ENCODE measurements around the gene TRIP12. TPM values are rescaled to one million over a fixed set of nuclear protein-coding genes. Genes with fewer than 3 reads are reported as not detected.
"Not testable (repeated sequence)": the region's sequence is repeated elsewhere in the genome, so short reads cannot be mapped to it uniquely, and the experiment has no call there.

The TRIP12 gene
- total RNA-seq, 4 donors from 2014 or later = 112 to 156 (median 129) TPM

DNA sequence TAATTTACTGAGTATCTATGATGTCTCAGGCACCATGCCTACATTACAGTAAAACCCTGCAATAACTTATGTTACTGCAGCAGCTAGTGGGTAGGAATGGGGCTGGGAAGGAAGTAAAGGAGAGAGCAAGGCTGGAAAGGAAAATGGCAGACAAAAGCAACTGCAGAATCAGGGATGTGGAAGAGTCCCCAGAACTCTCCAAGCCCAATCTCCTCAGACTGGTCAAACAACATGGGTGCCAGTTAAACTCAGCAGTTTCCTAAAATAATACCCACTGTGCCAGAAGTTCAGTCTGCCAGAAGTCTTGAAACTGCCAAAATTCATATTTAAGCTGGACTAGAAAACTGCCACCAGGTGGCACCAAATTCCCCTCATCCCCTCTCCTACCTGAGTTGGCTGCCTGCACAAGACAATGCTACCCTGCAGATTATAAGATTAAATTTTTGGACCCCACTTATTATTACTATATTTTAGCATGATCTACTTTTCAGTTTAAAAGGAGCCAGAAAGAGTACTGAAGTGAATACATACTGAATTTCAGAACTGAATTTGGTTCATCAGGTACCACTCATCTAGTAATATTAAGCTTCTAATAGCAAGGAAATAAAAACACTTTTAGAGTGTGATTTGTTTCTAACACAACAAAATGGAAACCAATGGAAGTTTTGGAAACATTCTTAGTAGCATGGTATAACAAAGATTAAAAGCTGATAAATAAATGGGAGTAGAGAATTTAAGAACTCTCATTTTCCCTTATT lies 120.6 kb downstream of the TRIP12 start:
- DNase-seq (ENCODE audit: low spot score in 2 of 2) = peak; percentile 37 to 86
- no peak overlapping the region for H3K4me3 ChIP-seq (ENCODE audit: low read depth, poor library complexity, severe bottlenecking)
- intact Hi-C loops (cut with DNase I; ENCODE audit: low total_unique reads) = no loop called here
- TF ChIP-seq, protein P1, sequence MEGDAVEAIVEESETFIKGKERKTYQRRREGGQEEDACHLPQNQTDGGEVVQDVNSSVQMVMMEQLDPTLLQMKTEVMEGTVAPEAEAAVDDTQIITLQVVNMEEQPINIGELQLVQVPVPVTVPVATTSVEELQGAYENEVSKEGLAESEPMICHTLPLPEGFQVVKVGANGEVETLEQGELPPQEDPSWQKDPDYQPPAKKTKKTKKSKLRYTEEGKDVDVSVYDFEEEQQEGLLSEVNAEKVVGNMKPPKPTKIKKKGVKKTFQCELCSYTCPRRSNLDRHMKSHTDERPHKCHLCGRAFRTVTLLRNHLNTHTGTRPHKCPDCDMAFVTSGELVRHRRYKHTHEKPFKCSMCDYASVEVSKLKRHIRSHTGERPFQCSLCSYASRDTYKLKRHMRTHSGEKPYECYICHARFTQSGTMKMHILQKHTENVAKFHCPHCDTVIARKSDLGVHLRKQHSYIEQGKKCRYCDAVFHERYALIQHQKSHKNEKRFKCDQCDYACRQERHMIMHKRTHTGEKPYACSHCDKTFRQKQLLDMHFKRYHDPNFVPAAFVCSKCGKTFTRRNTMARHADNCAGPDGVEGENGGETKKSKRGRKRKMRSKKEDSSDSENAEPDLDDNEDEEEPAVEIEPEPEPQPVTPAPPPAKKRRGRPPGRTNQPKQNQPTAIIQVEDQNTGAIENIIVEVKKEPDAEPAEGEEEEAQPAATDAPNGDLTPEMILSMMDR (IDR thresholded peaks at IDR 0.05) = no peak
- TF ChIP-seq POLR2A (IDR thresholded peaks at IDR 0.05) = no peak

DNA sequence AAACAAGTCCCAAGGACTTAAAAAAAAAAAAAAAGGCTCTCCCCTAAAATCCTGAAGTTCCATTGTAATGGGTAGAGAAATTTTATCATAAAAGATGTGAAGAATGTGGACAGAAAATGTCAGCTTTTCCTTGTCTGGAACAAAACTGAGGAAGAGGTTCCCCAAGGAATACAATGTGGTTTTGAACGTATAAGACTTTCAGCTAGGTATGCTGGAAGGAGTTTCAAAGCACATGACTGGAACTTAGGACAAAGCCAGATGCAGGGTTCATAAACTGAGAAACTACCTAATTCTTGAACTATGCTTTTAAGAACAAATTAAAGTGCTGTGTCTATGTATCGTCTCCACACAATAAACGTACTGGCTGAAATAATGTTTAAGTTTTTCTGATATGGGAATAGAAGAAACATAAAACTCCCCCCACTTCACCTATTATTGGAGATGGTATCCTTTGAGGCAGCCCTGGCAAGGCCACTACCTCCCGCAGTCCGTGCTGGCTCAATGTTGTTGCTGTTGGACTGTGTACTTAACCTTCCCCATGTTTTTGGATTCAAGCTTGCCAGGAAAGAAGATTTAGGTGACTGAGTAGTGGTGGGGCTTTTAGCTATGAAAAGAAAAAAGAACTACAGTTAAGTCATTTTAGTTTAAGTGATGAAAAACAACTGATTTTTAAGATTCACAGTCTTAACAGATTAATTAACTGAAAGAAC lies 123.2 kb downstream of the TRIP12 start:
- no peak for DNase-seq (ENCODE audit: low spot score in 2 of 2)
- no peak overlapping the region for H3K4me3 ChIP-seq (ENCODE audit: low read depth, poor library complexity, severe bottlenecking)
- 70 to 84% methylated on average over 5 of the region's 5 CpGs for WGBS, 2 donors
- intact Hi-C loops (cut with DNase I; ENCODE audit: low total_unique reads) = loop anchor here (10.0 kb wide), 1 partner anchor 816 kb away; no protein-coding TSS in a partner anchor
- TF ChIP-seq, protein P1 (IDR thresholded peaks at IDR 0.05) = no peak
- no peak for TF ChIP-seq POLR2A (IDR thresholded peaks at IDR 0.05)

DNA sequence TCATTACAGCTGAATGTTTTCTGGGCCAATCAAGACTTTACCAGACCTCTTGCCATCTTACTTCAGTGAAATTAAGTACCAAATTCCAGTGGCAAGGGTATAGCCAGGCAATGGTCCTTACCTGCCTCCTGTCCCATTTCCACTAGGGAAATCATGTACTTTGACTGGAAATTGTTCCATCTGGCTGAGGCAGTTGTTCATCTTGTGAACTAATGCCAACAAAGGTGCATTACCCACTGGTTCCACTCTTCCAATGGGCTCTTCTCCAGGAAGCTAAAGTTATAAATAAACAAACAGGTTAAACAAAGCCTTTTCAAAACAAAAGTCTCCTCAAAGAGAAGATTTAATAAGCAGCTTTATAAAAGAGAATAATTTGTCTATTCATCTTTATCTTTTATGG lies 126.8 kb downstream of the TRIP12 start:
- TF ChIP-seq, protein P1 (IDR thresholded peaks at IDR 0.05) = no peak
- TF ChIP-seq POLR2A (IDR thresholded peaks at IDR 0.05) = no peak
- intact Hi-C loops (cut with DNase I; ENCODE audit: low total_unique reads) = loop anchor here (10.0 kb wide), 1 partner anchor 820 kb away; no protein-coding TSS in a partner anchor

GRCh38 chr2:229794636-229795035 lies 127.2 kb downstream of the TRIP12 start:
- 97 to 98% methylated on average over 1 of the region's 1 CpG for WGBS, 2 donors
- intact Hi-C loops (cut with DNase I; ENCODE audit: low total_unique reads) = loop anchor here (10.0 kb wide), 1 partner anchor 820 kb away; no protein-coding TSS in a partner anchor

More for the DNA sequence above, 126.8 kb downstream of the TRIP12 start:
- no peak for DNase-seq (ENCODE audit: low spot score in 2 of 2)
- H3K4me3 ChIP-seq (ENCODE audit: low read depth, poor library complexity, severe bottlenecking) = no peak overlapping the region

GRCh38 chr2:229786289-229786688 lies 135.5 kb downstream of the TRIP12 start:
- DNase-seq (ENCODE audit: low spot score in 2 of 2); H3K4me3 ChIP-seq (ENCODE audit: low read depth, poor library complexity, severe bottlenecking); intact Hi-C loops (cut with DNase I; ENCODE audit: low total_unique reads): not testable (repeated sequence)
- 98 to 99% methylated on average over 11 of the region's 11 CpGs for WGBS, 2 donors

More at GRCh38 chr2:229794636-229795035, 127.2 kb downstream of the TRIP12 start:
- no peak for DNase-seq (ENCODE audit: low spot score in 2 of 2)
- TF ChIP-seq, protein P1 (IDR thresholded peaks at IDR 0.05) = no peak
- no peak for TF ChIP-seq POLR2A (IDR thresholded peaks at IDR 0.05)
- H3K4me3 ChIP-seq (ENCODE audit: low read depth, poor library complexity, severe bottlenecking) = no peak overlapping the region

DNA sequence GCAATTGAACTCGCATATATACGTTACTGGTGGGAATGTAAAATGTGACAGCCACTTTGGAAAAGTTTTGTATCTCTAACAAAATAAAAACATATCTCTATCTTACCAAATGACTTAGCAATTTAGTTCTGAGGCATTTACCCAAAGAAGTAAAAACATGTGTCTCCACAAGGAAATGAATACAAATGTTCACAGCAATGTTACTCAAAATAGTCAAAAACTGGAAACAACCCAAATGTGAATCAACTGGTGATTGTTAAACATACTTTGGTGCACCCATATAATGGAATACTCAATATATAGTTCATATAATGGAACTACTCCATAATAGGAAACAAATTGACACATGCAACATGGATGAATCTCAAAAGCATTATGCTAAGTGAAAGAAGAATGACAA lies 137.0 kb downstream of the TRIP12 start:
- TF ChIP-seq, protein P1 (IDR thresholded peaks at IDR 0.05) = no peak
- no peak for TF ChIP-seq POLR2A (IDR thresholded peaks at IDR 0.05)
- intact Hi-C loops (cut with DNase I; ENCODE audit: low total_unique reads) = no loop called here
- WGBS, 2 donors = 67 to 85% methylated on average over 2 of the region's 2 CpGs
- H3K4me3 ChIP-seq (ENCODE audit: low read depth, poor library complexity, severe bottlenecking) = no peak overlapping the region
- no peak for DNase-seq (ENCODE audit: low spot score in 2 of 2)
